Activated CD4-positive, CD25-positive, alpha-beta regulatory T cell treated with anti-CD3 and anti-CD28 coated beads, Interleukin-2, amount 50 U/mL, for 16 hours (primary cell): Measurements from ENCODE around the gene LY6G6D.

Source experiments
- DNase-seq: peaks from one replicate; pipeline ENCODE4 v3.0.0-alpha.2; 2020; ENCODE audit warnings: low read depth, low spot score

LY6G6D gene

GRCh38 chr6:31715022-31715958 is at the start of gene LY6G6D:
LY6G6D (plus strand) TSS chr6:31715348; CDS start chr6:31715356, 8 bp downstream.
- no peak for DNase-seq

GRCh38 chr6:31665501-31666336 is 49.4 kb upstream of the LY6G6D start, which contains the start of gene CSNK2B:
CSNK2B (plus strand) TSS chr6:31666080; CDS start chr6:31666832, 752 bp downstream.
- DNase-seq, result peak; percentile 98

- no peak for DNase-seq
Measured at GRCh38 chr6:31666337-31666965, 48.7 kb upstream of the LY6G6D start.

- DNase-seq, result no peak
Measured at GRCh38 chr6:31669676-31670075, 45.5 kb upstream of the LY6G6D start, which contains the start of gene LY6G5B. LY6G5B (plus strand) TSS chr6:31669976; CDS start chr6:31670951, 975 bp downstream.

GRCh38 chr6:31676322-31676903 is 38.7 kb upstream of the LY6G6D start:
- DNase-seq, result no peak

- DNase-seq, result no peak
Measured at GRCh38 chr6:31676904-31677303, 38.2 kb upstream of the LY6G6D start.

- no peak for DNase-seq
Measured at GRCh38 chr6:31677955-31678354, 37.2 kb upstream of the LY6G6D start.

- peak; percentile 30 for DNase-seq
Measured at GRCh38 chr6:31680226-31681134, 34.7 kb upstream of the LY6G6D start, which contains the start of gene LY6G5C. LY6G5C (minus strand) TSS chr6:31681067; CDS start chr6:31680373, 694 bp downstream.

- peak; percentile 13 for DNase-seq
Measured at GRCh38 chr6:31681135-31681671, 33.9 kb upstream of the LY6G6D start.

- no peak for DNase-seq
Measured at GRCh38 chr6:31683591-31683990, 31.6 kb upstream of the LY6G6D start.

GRCh38 chr6:31686483-31686882 is 28.7 kb upstream of the LY6G6D start:
- no peak for DNase-seq

- no peak for DNase-seq
Measured at GRCh38 chr6:31687321-31687720, 27.8 kb upstream of the LY6G6D start.

GRCh38 chr6:31687860-31688693 is 27.1 kb upstream of the LY6G6D start:
- DNase-seq, result no peak

GRCh38 chr6:31689249-31690110 is 25.7 kb upstream of the LY6G6D start:
- DNase-seq, result no peak

GRCh38 chr6:31690231-31691077 is 24.7 kb upstream of the LY6G6D start:
- no peak for DNase-seq

GRCh38 chr6:31691078-31691463 is 24.1 kb upstream of the LY6G6D start:
- DNase-seq, result no peak

GRCh38 chr6:31691564-31692108 is 23.5 kb upstream of the LY6G6D start:
- DNase-seq, result no peak
